ENCODE results near the gene TFB1M.
A peak's percentile ranks its signal among the peaks of the same experiment; 100 is the strongest.

The TFB1M gene

GRCh38 chr6:155303361-155303870 is 10.9 kb downstream of the TFB1M start:
- no peak for DNase-seq (ENCODE audit: insufficient read length, low spot score)

GRCh38 chr6:155301867-155302266 is 12.4 kb downstream of the TFB1M start:
- no peak for TF ChIP-seq POLR2A (IDR thresholded peaks at IDR 0.05; ENCODE audit: low read depth, low read length)
- FAIRE-seq (no peak), DNase-seq (ENCODE audit: insufficient read length, low spot score) (no peak)

More at GRCh38 chr6:155303361-155303870, 10.9 kb downstream of the TFB1M start:
- no peak for FAIRE-seq
- no peak for TF ChIP-seq POLR2A (IDR thresholded peaks at IDR 0.05; ENCODE audit: low read depth, low read length)

- no peak for DNase-seq (ENCODE audit: insufficient read length, low spot score)
- TF ChIP-seq POLR2A (IDR thresholded peaks at IDR 0.05; ENCODE audit: low read depth, low read length), result no peak
- no peak for FAIRE-seq
Measured at GRCh38 chr6:155297669-155298068, 16.6 kb downstream of the TFB1M start.

GRCh38 chr6:155292711-155293110 is 21.6 kb downstream of the TFB1M start:
- FAIRE-seq (no peak), DNase-seq (ENCODE audit: insufficient read length, low spot score) (no peak)
- TF ChIP-seq POLR2A (IDR thresholded peaks at IDR 0.05; ENCODE audit: low read depth, low read length), result no peak

GRCh38 chr6:155291291-155291690 is 23.0 kb downstream of the TFB1M start:
- FAIRE-seq (no peak), DNase-seq (ENCODE audit: insufficient read length, low spot score) (no peak)
- TF ChIP-seq POLR2A (IDR thresholded peaks at IDR 0.05; ENCODE audit: low read depth, low read length), result no peak

- no peak for FAIRE-seq
- DNase-seq (ENCODE audit: insufficient read length, low spot score), result no peak
- no peak for TF ChIP-seq POLR2A (IDR thresholded peaks at IDR 0.05; ENCODE audit: low read depth, low read length)
Measured at GRCh38 chr6:155290491-155290890, 23.8 kb downstream of the TFB1M start.

GRCh38 chr6:155287762-155288161 is 26.5 kb downstream of the TFB1M start:
- TF ChIP-seq POLR2A (IDR thresholded peaks at IDR 0.05; ENCODE audit: low read depth, low read length), result no peak
- FAIRE-seq (no peak), DNase-seq (ENCODE audit: insufficient read length, low spot score) (no peak)

- no peak for FAIRE-seq
Measured at GRCh38 chr6:155284775-155285174, 29.5 kb downstream of the TFB1M start.

GRCh38 chr6:155278319-155279049 is 35.8 kb downstream of the TFB1M start:
- TF ChIP-seq POLR2A (IDR thresholded peaks at IDR 0.05; ENCODE audit: low read depth, low read length), result no peak
- no peak for FAIRE-seq
- DNase-seq (ENCODE audit: insufficient read length, low spot score), result no peak

More at GRCh38 chr6:155284775-155285174, 29.5 kb downstream of the TFB1M start:
- no peak for DNase-seq (ENCODE audit: insufficient read length, low spot score)
- no peak for TF ChIP-seq POLR2A (IDR thresholded peaks at IDR 0.05; ENCODE audit: low read depth, low read length)

GRCh38 chr6:155276638-155277037 is 37.6 kb downstream of the TFB1M start:
- FAIRE-seq (no peak), DNase-seq (ENCODE audit: insufficient read length, low spot score) (no peak)
- no peak for TF ChIP-seq POLR2A (IDR thresholded peaks at IDR 0.05; ENCODE audit: low read depth, low read length)

- no peak for TF ChIP-seq POLR2A (IDR thresholded peaks at IDR 0.05; ENCODE audit: low read depth, low read length)
- DNase-seq (ENCODE audit: insufficient read length, low spot score) (no peak), FAIRE-seq (no peak)
Measured at GRCh38 chr6:155275808-155276480, 38.3 kb downstream of the TFB1M start.

GRCh38 chr6:155274533-155274932 is 39.8 kb downstream of the TFB1M start:
- no peak for TF ChIP-seq POLR2A (IDR thresholded peaks at IDR 0.05; ENCODE audit: low read depth, low read length)
- FAIRE-seq (peak; percentile 27), DNase-seq (ENCODE audit: insufficient read length, low spot score) (no peak)

GRCh38 chr6:155274106-155274505 is 40.2 kb downstream of the TFB1M start:
- FAIRE-seq (no peak), DNase-seq (ENCODE audit: insufficient read length, low spot score) (no peak)
- TF ChIP-seq POLR2A (IDR thresholded peaks at IDR 0.05; ENCODE audit: low read depth, low read length), result no peak

GRCh38 chr6:155273431-155273830 is 40.9 kb downstream of the TFB1M start:
- TF ChIP-seq POLR2A (IDR thresholded peaks at IDR 0.05; ENCODE audit: low read depth, low read length), result no peak
- FAIRE-seq (peak; percentile 30), DNase-seq (ENCODE audit: insufficient read length, low spot score) (no peak)
